ENCODE results near the gene H2BK1.

H2BK1 gene

GRCh38 chr7:151194188-151194587, 16.1 kb downstream of the H2BK1 start:
- Histone ChIP-seq H3K27me3 (ENCODE audit: control insufficient read depth in 5 of 5, insufficient read depth in 4 of 5, low read length in 5 of 5) (peaks cover 0 to 9% (median 7%) of the 10 kb centered on the region in 5 donors), H3K9ac (ENCODE audit: low read length in 5 of 5) (no peak overlapping the region), H3K4me1 (ENCODE audit: control insufficient read depth in 5 of 5, insufficient read depth in 5 of 5, low read length in 5 of 5) (peaks cover under 1 to 19% (median 2%) of the 10 kb centered on the region in 5 donors), H3K27ac (ENCODE audit: low read depth, low read length) (no peak overlapping the region), H3K9me3 (ENCODE audit: control insufficient read depth in 5 of 5, low read length in 5 of 5) (no peaks in the 10 kb centered on the region), H3K4me3 (ENCODE audit: low read depth in 1 of 5, low read length in 5 of 5) (no peak overlapping the region), H3K36me3 (ENCODE audit: control insufficient read depth in 5 of 5, insufficient read depth in 5 of 5, low read length in 5 of 5) (no peaks in the 10 kb centered on the region)

GRCh38 chr7:151193203-151193978, 16.9 kb downstream of the H2BK1 start:
- no peaks in the 10 kb centered on the region for H3K9me3 ChIP-seq (ENCODE audit: control insufficient read depth in 5 of 5, low read length in 5 of 5)
- no peak overlapping the region for H3K9ac ChIP-seq (ENCODE audit: low read length in 5 of 5)
- H3K36me3 ChIP-seq (ENCODE audit: control insufficient read depth in 5 of 5, insufficient read depth in 5 of 5, low read length in 5 of 5): no peaks in the 10 kb centered on the region
- H3K27me3 ChIP-seq (ENCODE audit: control insufficient read depth in 5 of 5, insufficient read depth in 4 of 5, low read length in 5 of 5): peaks cover 0 to 9% (median 7%) of the 10 kb centered on the region in 5 donors
- H3K4me1 ChIP-seq (ENCODE audit: control insufficient read depth in 5 of 5, insufficient read depth in 5 of 5, low read length in 5 of 5): peaks cover 0 to 19% (median 1%) of the 10 kb centered on the region in 5 donors
- H3K4me3 ChIP-seq (ENCODE audit: low read depth in 1 of 5, low read length in 5 of 5): no peak overlapping the region
- no peak overlapping the region for H3K27ac ChIP-seq (ENCODE audit: low read depth, low read length)

GRCh38 chr7:151192002-151192539, 18.2 kb downstream of the H2BK1 start:
- Histone ChIP-seq H3K4me3 (ENCODE audit: low read depth in 1 of 5, low read length in 5 of 5) (no peak overlapping the region), H3K27ac (ENCODE audit: low read depth, low read length) (no peak overlapping the region), H3K9me3 (ENCODE audit: control insufficient read depth in 5 of 5, low read length in 5 of 5) (no peaks in the 10 kb centered on the region), H3K4me1 (ENCODE audit: control insufficient read depth in 5 of 5, insufficient read depth in 5 of 5, low read length in 5 of 5) (peaks cover 0 to 19% (median 1%) of the 10 kb centered on the region in 5 donors), H3K9ac (ENCODE audit: low read length in 5 of 5) (no peak overlapping the region), H3K36me3 (ENCODE audit: control insufficient read depth in 5 of 5, insufficient read depth in 5 of 5, low read length in 5 of 5) (no peaks in the 10 kb centered on the region), H3K27me3 (ENCODE audit: control insufficient read depth in 5 of 5, insufficient read depth in 4 of 5, low read length in 5 of 5) (peaks cover 2 to 12% (median 8%) of the 10 kb centered on the region in 5 donors)

- Histone ChIP-seq H3K9me3 (ENCODE audit: control insufficient read depth in 5 of 5, low read length in 5 of 5) (no peaks in the 10 kb centered on the region), H3K9ac (ENCODE audit: low read length in 5 of 5) (no peak overlapping the region)
Measured at GRCh38 chr7:151191544-151191943, 18.7 kb downstream of the H2BK1 start.

GRCh38 chr7:151189038-151189437, 21.2 kb downstream of the H2BK1 start:
- Histone ChIP-seq H3K4me3 (ENCODE audit: low read depth in 1 of 5, low read length in 5 of 5) (no peak overlapping the region), H3K27me3 (ENCODE audit: control insufficient read depth in 5 of 5, insufficient read depth in 4 of 5, low read length in 5 of 5) (peaks cover 4 to 11% (median 6%) of the 10 kb centered on the region in 5 donors), H3K36me3 (ENCODE audit: control insufficient read depth in 5 of 5, insufficient read depth in 5 of 5, low read length in 5 of 5) (no peaks in the 10 kb centered on the region), H3K9ac (ENCODE audit: low read length in 5 of 5) (no peak overlapping the region), H3K4me1 (ENCODE audit: control insufficient read depth in 5 of 5, insufficient read depth in 5 of 5, low read length in 5 of 5) (peaks cover 0 to 9% (median 5%) of the 10 kb centered on the region in 5 donors), H3K9me3 (ENCODE audit: control insufficient read depth in 5 of 5, low read length in 5 of 5) (no peaks in the 10 kb centered on the region), H3K27ac (ENCODE audit: low read depth, low read length) (no peak overlapping the region)

More at GRCh38 chr7:151191544-151191943, 18.7 kb downstream of the H2BK1 start:
- H3K27me3 ChIP-seq (ENCODE audit: control insufficient read depth in 5 of 5, insufficient read depth in 4 of 5, low read length in 5 of 5): peaks cover 3 to 13% (median 8%) of the 10 kb centered on the region in 5 donors
- no peaks in the 10 kb centered on the region for H3K36me3 ChIP-seq (ENCODE audit: control insufficient read depth in 5 of 5, insufficient read depth in 5 of 5, low read length in 5 of 5)
- H3K4me1 ChIP-seq (ENCODE audit: control insufficient read depth in 5 of 5, insufficient read depth in 5 of 5, low read length in 5 of 5): peaks cover 0 to 22% (median 2%) of the 10 kb centered on the region in 5 donors
- H3K4me3 ChIP-seq (ENCODE audit: low read depth in 1 of 5, low read length in 5 of 5): no peak overlapping the region
- no peak overlapping the region for H3K27ac ChIP-seq (ENCODE audit: low read depth, low read length)

- Histone ChIP-seq H3K4me3 (ENCODE audit: low read depth in 1 of 5, low read length in 5 of 5) (no peak overlapping the region), H3K27ac (ENCODE audit: low read depth, low read length) (no peak overlapping the region), H3K27me3 (ENCODE audit: control insufficient read depth in 5 of 5, insufficient read depth in 4 of 5, low read length in 5 of 5) (peaks cover 4 to 11% (median 6%) of the 10 kb centered on the region in 5 donors), H3K9ac (ENCODE audit: low read length in 5 of 5) (no peak overlapping the region), H3K4me1 (ENCODE audit: control insufficient read depth in 5 of 5, insufficient read depth in 5 of 5, low read length in 5 of 5) (peaks cover 0 to 9% (median 5%) of the 10 kb centered on the region in 5 donors), H3K36me3 (ENCODE audit: control insufficient read depth in 5 of 5, insufficient read depth in 5 of 5, low read length in 5 of 5) (no peaks in the 10 kb centered on the region), H3K9me3 (ENCODE audit: control insufficient read depth in 5 of 5, low read length in 5 of 5) (no peaks in the 10 kb centered on the region)
Measured at GRCh38 chr7:151188252-151188542, 22.1 kb downstream of the H2BK1 start.

- no peaks in the 10 kb centered on the region for H3K9me3 ChIP-seq (ENCODE audit: control insufficient read depth in 5 of 5, low read length in 5 of 5)
- no peaks in the 10 kb centered on the region for H3K36me3 ChIP-seq (ENCODE audit: control insufficient read depth in 5 of 5, insufficient read depth in 5 of 5, low read length in 5 of 5)
- no peak overlapping the region for H3K4me3 ChIP-seq (ENCODE audit: low read depth in 1 of 5, low read length in 5 of 5)
- H3K9ac ChIP-seq (ENCODE audit: low read length in 5 of 5): no peak overlapping the region
- peaks cover 0 to 9% (median 5%) of the 10 kb centered on the region in 5 donors for H3K4me1 ChIP-seq (ENCODE audit: control insufficient read depth in 5 of 5, insufficient read depth in 5 of 5, low read length in 5 of 5)
- no peak overlapping the region for H3K27ac ChIP-seq (ENCODE audit: low read depth, low read length)
- peaks cover 4 to 11% (median 6%) of the 10 kb centered on the region in 5 donors for H3K27me3 ChIP-seq (ENCODE audit: control insufficient read depth in 5 of 5, insufficient read depth in 4 of 5, low read length in 5 of 5)
Measured at GRCh38 chr7:151187409-151188251, 22.7 kb downstream of the H2BK1 start.

- Histone ChIP-seq H3K4me3 (ENCODE audit: low read depth in 1 of 5, low read length in 5 of 5) (no peak within 1 kb of the TSS), H3K4me1 (ENCODE audit: control insufficient read depth in 5 of 5, insufficient read depth in 5 of 5, low read length in 5 of 5) (peaks cover 0 to 9% (median 5%) of the 10 kb centered on the region in 5 donors), H3K27me3 (ENCODE audit: control insufficient read depth in 5 of 5, insufficient read depth in 4 of 5, low read length in 5 of 5) (peaks cover 5 to 11% (median 7%) of the 10 kb centered on the region in 5 donors), H3K27ac (ENCODE audit: low read depth, low read length) (no peak within 1 kb of the TSS), H3K9ac (ENCODE audit: low read length in 5 of 5) (no peak within 1 kb of the TSS), H3K36me3 (ENCODE audit: control insufficient read depth in 5 of 5, insufficient read depth in 5 of 5, low read length in 5 of 5) (no peaks in the 10 kb centered on the region), H3K9me3 (ENCODE audit: control insufficient read depth in 5 of 5, low read length in 5 of 5) (no peaks in the 10 kb centered on the region)
Measured at GRCh38 chr7:151186640-151187408, 23.5 kb downstream of the H2BK1 start, which contains the start of gene ASB10. Gene ASB10, minus strand, starts transcription at chr7:151187250. Its CDS starts 120 bp downstream, at chr7:151187130.

GRCh38 chr7:151185762-151186639, 24.3 kb downstream of the H2BK1 start:
- Histone ChIP-seq H3K27me3 (ENCODE audit: control insufficient read depth in 5 of 5, insufficient read depth in 4 of 5, low read length in 5 of 5) (peaks cover 5 to 14% (median 9%) of the 10 kb centered on the region in 5 donors), H3K4me1 (ENCODE audit: control insufficient read depth in 5 of 5, insufficient read depth in 5 of 5, low read length in 5 of 5) (peaks cover 0 to 8% (median 5%) of the 10 kb centered on the region in 5 donors), H3K9ac (ENCODE audit: low read length in 5 of 5) (no peak overlapping the region), H3K9me3 (ENCODE audit: control insufficient read depth in 5 of 5, low read length in 5 of 5) (no peaks in the 10 kb centered on the region), H3K36me3 (ENCODE audit: control insufficient read depth in 5 of 5, insufficient read depth in 5 of 5, low read length in 5 of 5) (no peaks in the 10 kb centered on the region), H3K27ac (ENCODE audit: low read depth, low read length) (no peak overlapping the region), H3K4me3 (ENCODE audit: low read depth in 1 of 5, low read length in 5 of 5) (no peak overlapping the region)

Data from subcutaneous abdominal adipose tissue (tissue), 5 donors.